Testis (tissue), 3 donors: Measurements from ENCODE around the gene ACER3. TPM values are rescaled to one million over a fixed set of nuclear protein-coding genes. Genes with fewer than 3 reads are reported as not detected.

ENCODE experiments used
- DNase-seq: peaks from one replicate; pipeline ENCODE4 v3.0.0-alpha.2; 2019
- H3K27ac ChIP-seq, 2 donors: fragments of 200-600 bp; sonication (generic); one replicate each; pipeline ENCODE4 v1.5.1; 2019
- H3K27me3 ChIP-seq: fragments of 200-600 bp; sonication (generic); one replicate; pipeline ENCODE4 v1.5.1; 2019
- H3K36me3 ChIP-seq: fragments of 200-600 bp; sonication (generic); one replicate; pipeline ENCODE4 v1.5.1; 2017; ENCODE audit warnings: low read depth; ENCODE audit errors: missing control alignments
- H3K4me1 ChIP-seq: fragments of 200-600 bp; sonication (generic); one replicate; pipeline ENCODE4 v1.5.1; 2019
- H3K4me3 ChIP-seq, 2 donors: fragments of 200-600 bp; sonication (generic); one replicate each; pipeline ENCODE4 v1.5.1; 2017 to 2019
- H3K9me3 ChIP-seq: fragments of 200-600 bp; sonication (generic); one replicate; pipeline ENCODE4 v1.5.1; 2017
- POLR2A ChIP-seq: fragments of 450-650 bp; IDR thresholded peaks from one replicate; pipeline ENCODE4 v1.6.1; 2017; ENCODE audit warnings: antibody characterized with exemption, mild to moderate bottlenecking, moderate library complexity
- WGBS, 2 donors: methylation state at CpG; one replicate each; pipeline ENCODE4 v1.1.5; 2018; 5-methylcytosine and 5-hydroxymethylcytosine counted together
- intact Hi-C: fragments of 100-400 bp; cut with DNase I; formaldehyde crosslinking; loops from one replicate; pipeline ENCODE4 v1.15.1; 2023; ENCODE audit warnings: low total_unique reads
- polyA plus RNA-seq: library from polyadenylated mRNA; stranded (reverse); fragments of 350-450 nt; fragmentation: Illumina TruSeq; extraction: RNeasy Lipid Tissue Mini Kit (QIAGEN cat#74804); gene quantifications from one replicate; pipeline ENCODE4 v1.2.3, GENCODE V29; 2014; ENCODE audit warnings: low read depth, low replicate concordance; ENCODE audit not compliant: insufficient read depth
- total RNA-seq, 2 donors: library from RNA; depleted of rRNA; stranded (reverse); fragments of >200 nt; gene quantifications; one replicate each; pipeline ENCODE4 v1.2.3, GENCODE V29; 2016
- TF ChIP-seq, protein P1 (sequence below), 3 experiments: fragments of 450-650 bp in 2 of 3; fragments of 200-600 bp in 1 of 3; sonication (generic) in 1 of 3; IDR thresholded peaks; one replicate each; pipeline ENCODE4 v1.5.1; 2016 to 2019; ENCODE audit warnings: antibody characterized with exemption in 3 of 3, mild to moderate bottlenecking in 2 of 3, moderate library complexity in 1 of 3

The ACER3 gene
- total and polyA plus RNA-seq, 3 donors from 2014 or later: 14.6 to 34.8 (median 23.7) TPM

- no peak for TF ChIP-seq POLR2A
- TF ChIP-seq, protein P1, sequence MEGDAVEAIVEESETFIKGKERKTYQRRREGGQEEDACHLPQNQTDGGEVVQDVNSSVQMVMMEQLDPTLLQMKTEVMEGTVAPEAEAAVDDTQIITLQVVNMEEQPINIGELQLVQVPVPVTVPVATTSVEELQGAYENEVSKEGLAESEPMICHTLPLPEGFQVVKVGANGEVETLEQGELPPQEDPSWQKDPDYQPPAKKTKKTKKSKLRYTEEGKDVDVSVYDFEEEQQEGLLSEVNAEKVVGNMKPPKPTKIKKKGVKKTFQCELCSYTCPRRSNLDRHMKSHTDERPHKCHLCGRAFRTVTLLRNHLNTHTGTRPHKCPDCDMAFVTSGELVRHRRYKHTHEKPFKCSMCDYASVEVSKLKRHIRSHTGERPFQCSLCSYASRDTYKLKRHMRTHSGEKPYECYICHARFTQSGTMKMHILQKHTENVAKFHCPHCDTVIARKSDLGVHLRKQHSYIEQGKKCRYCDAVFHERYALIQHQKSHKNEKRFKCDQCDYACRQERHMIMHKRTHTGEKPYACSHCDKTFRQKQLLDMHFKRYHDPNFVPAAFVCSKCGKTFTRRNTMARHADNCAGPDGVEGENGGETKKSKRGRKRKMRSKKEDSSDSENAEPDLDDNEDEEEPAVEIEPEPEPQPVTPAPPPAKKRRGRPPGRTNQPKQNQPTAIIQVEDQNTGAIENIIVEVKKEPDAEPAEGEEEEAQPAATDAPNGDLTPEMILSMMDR (IDR thresholded peaks at IDR 0.05): no peak
- no peaks in the 10 kb centered on the region for H3K36me3 ChIP-seq
- intact Hi-C loops: no loop called here
- no peak for DNase-seq
- no peak overlapping the region for H3K4me3 ChIP-seq
- no peaks in the 10 kb centered on the region for H3K9me3 ChIP-seq
- H3K27ac ChIP-seq: no peak overlapping the region
- no peaks in the 10 kb centered on the region for H3K4me1 ChIP-seq
- H3K27me3 ChIP-seq: no peaks in the 10 kb centered on the region
- 81 to 89% methylated on average over 7 of the region's 7 CpGs for WGBS, 2 donors
Observed at GRCh38 chr11:77029829-77030228, 169.1 kb downstream of the ACER3 start.

DNA sequence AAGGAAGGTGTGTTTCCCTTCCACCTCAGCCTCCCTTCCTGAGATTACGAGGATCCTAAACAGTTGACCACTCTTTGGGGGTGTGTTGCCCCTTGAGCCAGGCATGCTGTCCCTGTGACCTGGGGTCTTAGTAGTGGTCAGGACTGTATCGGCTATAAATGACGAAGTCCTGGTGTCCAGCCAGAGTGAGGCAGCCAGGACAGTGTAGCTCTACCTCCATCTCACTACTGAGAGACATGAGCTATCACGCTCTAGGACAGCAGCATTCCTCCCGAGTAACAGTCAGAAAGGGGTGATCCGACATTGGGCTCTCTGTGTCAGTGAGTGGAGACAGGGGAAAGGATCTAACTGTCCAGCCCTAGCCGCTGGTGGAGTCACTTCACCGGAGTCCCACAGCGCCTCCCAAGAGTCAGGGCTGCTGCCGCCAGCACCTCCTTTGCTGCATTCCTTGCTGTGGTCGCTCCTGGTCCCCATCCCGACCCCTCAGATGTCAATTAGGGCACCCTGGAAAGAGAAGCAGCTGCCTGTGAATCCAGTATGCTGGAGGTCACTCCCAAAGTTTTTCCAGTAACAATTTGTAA, 170.2 kb downstream of the ACER3 start:
- Histone ChIP-seq H3K4me1 (no peaks in the 10 kb centered on the region), H3K27me3 (no peaks in the 10 kb centered on the region), H3K27ac (no peak overlapping the region), H3K36me3 (no peaks in the 10 kb centered on the region), H3K4me3 (no peak overlapping the region), H3K9me3 (no peaks in the 10 kb centered on the region)
- 75 to 80% methylated on average over 12 of the region's 12 CpGs for WGBS, 2 donors
- DNase-seq: no peak
- intact Hi-C loops: no loop called here
- no peak for TF ChIP-seq POLR2A
- TF ChIP-seq, protein P1 (IDR thresholded peaks at IDR 0.05): no peak

DNA sequence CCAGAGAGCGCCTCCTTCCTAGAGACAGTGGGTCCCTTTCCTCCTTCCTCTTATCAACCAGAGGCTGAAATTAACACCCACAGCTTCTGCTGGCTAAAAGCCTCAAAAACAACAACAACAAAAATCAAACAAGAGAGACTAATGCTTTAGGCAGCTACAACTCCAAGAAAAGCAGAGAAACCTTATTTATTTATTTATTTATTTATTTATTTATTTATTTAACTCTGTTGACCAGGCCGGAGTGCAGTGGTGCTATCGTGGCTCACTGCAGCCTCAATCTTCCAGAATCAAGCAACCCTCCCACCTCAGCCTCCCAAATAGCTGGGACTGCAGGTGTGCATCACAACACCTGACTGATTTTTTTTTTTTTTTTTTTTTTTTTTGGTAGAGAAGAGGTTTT, 170.9 kb downstream of the ACER3 start:
- intact Hi-C loops: no loop called here
- Histone ChIP-seq H3K4me1 (no peaks in the 10 kb centered on the region), H3K4me3 (no peak overlapping the region), H3K27ac (no peak overlapping the region), H3K36me3 (no peaks in the 10 kb centered on the region), H3K27me3 (no peaks in the 10 kb centered on the region), H3K9me3 (no peaks in the 10 kb centered on the region)
- no peak for DNase-seq
- WGBS, 2 donors: 79 to 83% methylated on average over 3 of the region's 3 CpGs
- TF ChIP-seq, protein P1 (IDR thresholded peaks at IDR 0.05): no peak
- no peak for TF ChIP-seq POLR2A

GRCh38 chr11:77035039-77035438, 174.3 kb downstream of the ACER3 start:
- intact Hi-C loops: no loop called here
- no peaks in the 10 kb centered on the region for H3K36me3 ChIP-seq
- DNase-seq: no peak
- no peaks in the 10 kb centered on the region for H3K9me3 ChIP-seq
- no peak for TF ChIP-seq POLR2A
- TF ChIP-seq, protein P1 (IDR thresholded peaks at IDR 0.05): no peak
- H3K27me3 ChIP-seq: no peaks in the 10 kb centered on the region
- no peak overlapping the region for H3K4me3 ChIP-seq
- no peak overlapping the region for H3K27ac ChIP-seq
- peaks cover 8% of the 10 kb centered on the region for H3K4me1 ChIP-seq
- 83 to 85% methylated on average over 2 of the region's 2 CpGs for WGBS, 2 donors

GRCh38 chr11:77035580-77035979, 174.9 kb downstream of the ACER3 start:
- Histone ChIP-seq H3K27me3 (no peaks in the 10 kb centered on the region), H3K4me1 (peaks cover 9% of the 10 kb centered on the region), H3K27ac (no peak overlapping the region), H3K4me3 (no peak overlapping the region), H3K36me3 (no peaks in the 10 kb centered on the region), H3K9me3 (no peaks in the 10 kb centered on the region)
- WGBS, 2 donors: 64 to 65% methylated on average over 5 of the region's 5 CpGs
- no peak for TF ChIP-seq POLR2A
- TF ChIP-seq, protein P1 (IDR thresholded peaks at IDR 0.05): no peak
- DNase-seq: no peak
- intact Hi-C loops: no loop called here
